VCaP (cell line): ENCODE results near the gene IFNAR2.

Experiments
- H3K27ac ChIP-seq: fragments of 450-650 bp; 2 replicates; pipeline ENCODE4 v1.5.1; 2017
- CTCF ChIP-seq: fragments of 450-650 bp; conservative IDR thresholded peaks from 2 replicates; pipeline ENCODE4 v1.5.1; 2017; ENCODE audit warnings: mild to moderate bottlenecking, moderate library complexity

The IFNAR2 gene

GRCh38 chr21:33270986-33271385 lies 41.2 kb downstream of the IFNAR2 start:
- H3K27ac ChIP-seq = no peak overlapping the region; the same call in 1 of the 2 replicates
- no peak for TF ChIP-seq CTCF

GRCh38 chr21:33273044-33273443 lies 43.3 kb downstream of the IFNAR2 start:
- peak overlapping the region; percentile 42 for H3K27ac ChIP-seq
- TF ChIP-seq CTCF = no peak

- TF ChIP-seq CTCF = no peak
These were observed 49.0 kb downstream of the IFNAR2 start for GRCh38 chr21:33278721-33279120.

GRCh38 chr21:33279330-33279820 lies 49.6 kb downstream of the IFNAR2 start:
- H3K27ac ChIP-seq = no peak overlapping the region
- TF ChIP-seq CTCF = no peak

More at GRCh38 chr21:33278721-33279120, 49.0 kb downstream of the IFNAR2 start:
- H3K27ac ChIP-seq = no peak overlapping the region
